ENCODE measurements around the gene COL5A3. TPM values are rescaled to one million over a fixed set of nuclear protein-coding genes. Genes with fewer than 3 reads are reported as not detected.
"Not testable (repeated sequence)": the region's sequence is repeated elsewhere in the genome, so short reads cannot be mapped to it uniquely, and the experiment has no call there.

COL5A3 gene
- total and polyA plus RNA-seq, 3 donors from 2014 or later: 5.5 to 7.6 (median 7.0) TPM

DNA sequence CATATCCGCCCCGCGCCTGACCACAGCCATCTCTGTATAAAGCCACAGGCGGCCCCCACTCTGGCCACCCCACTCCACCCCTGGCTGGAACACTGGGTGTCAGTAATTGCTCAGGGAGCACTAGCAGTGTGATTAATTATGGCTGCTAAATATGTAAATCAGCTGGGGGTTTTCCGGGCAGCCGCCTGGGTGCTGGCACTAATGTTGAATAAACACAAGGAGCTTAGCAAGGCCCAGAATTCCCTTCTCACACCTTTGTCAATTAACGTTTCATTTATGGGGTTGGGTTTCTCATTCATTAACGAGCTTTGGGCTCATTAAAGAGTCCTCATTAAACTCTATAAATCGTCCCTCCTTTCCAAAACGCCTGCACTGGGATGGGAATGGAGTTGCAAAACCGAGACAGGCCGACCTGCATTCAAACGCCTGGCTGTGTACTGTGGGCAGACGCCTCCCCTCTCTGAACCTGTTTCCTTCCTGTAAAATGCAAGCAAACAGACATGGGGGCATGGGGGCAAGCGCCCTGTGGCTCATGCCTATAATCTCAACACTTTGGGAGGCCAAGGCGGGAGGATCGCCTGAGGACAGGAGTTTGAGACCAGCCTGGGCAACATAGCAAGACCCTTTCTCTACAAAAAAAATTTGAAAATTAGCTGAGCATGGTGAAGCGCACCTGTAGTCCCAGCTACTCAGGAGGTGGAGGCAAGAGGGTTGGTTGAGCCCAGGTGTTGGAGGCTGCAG lies 56.3 kb downstream of the COL5A3 start:
- Histone ChIP-seq H3K27me3 (no peaks in the 10 kb centered on the region), H3K27ac (no peak overlapping the region), H3K9me3 (no peaks in the 10 kb centered on the region), H3K36me3 (ENCODE audit: low read depth, missing control alignments) (no peaks in the 10 kb centered on the region), H3K4me3 (no peak overlapping the region), H3K4me1 (no peaks in the 10 kb centered on the region)
- intact Hi-C loops (cut with DNase I; ENCODE audit: low total_unique reads): no loop called here
- TF ChIP-seq, protein P1, sequence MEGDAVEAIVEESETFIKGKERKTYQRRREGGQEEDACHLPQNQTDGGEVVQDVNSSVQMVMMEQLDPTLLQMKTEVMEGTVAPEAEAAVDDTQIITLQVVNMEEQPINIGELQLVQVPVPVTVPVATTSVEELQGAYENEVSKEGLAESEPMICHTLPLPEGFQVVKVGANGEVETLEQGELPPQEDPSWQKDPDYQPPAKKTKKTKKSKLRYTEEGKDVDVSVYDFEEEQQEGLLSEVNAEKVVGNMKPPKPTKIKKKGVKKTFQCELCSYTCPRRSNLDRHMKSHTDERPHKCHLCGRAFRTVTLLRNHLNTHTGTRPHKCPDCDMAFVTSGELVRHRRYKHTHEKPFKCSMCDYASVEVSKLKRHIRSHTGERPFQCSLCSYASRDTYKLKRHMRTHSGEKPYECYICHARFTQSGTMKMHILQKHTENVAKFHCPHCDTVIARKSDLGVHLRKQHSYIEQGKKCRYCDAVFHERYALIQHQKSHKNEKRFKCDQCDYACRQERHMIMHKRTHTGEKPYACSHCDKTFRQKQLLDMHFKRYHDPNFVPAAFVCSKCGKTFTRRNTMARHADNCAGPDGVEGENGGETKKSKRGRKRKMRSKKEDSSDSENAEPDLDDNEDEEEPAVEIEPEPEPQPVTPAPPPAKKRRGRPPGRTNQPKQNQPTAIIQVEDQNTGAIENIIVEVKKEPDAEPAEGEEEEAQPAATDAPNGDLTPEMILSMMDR (IDR thresholded peaks at IDR 0.05): no peak
- no peak for TF ChIP-seq POLR2A (IDR thresholded peaks at IDR 0.05)
- DNase-seq: no peak
- 78 to 85% methylated on average over 18 of the region's 18 CpGs for WGBS, 2 donors

DNA sequence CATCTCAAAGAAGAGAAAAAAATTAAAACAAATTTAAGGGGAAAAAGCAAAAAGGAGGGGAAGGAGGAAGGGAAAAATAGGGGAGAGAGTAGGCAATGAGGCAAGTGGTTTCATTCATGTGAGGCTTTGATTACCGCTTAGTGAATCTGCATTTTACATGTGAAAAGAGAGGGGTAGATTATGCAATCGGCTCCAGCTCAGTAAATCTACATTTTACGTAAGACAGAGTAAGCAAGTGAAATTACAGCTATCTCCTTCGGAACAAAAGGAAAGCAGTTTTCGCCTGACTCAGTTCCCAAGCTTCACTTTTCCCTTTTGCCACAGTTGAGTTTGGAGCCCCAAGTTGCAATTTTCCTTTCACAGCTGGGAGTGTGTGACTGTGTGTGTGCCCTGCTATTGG lies 58.0 kb downstream of the COL5A3 start:
- no peak for DNase-seq
- H3K4me3 ChIP-seq: no peak overlapping the region
- TF ChIP-seq, protein P1 (IDR thresholded peaks at IDR 0.05): no peak
- TF ChIP-seq POLR2A (IDR thresholded peaks at IDR 0.05): no peak
- no peak overlapping the region for H3K27ac ChIP-seq
- intact Hi-C loops (cut with DNase I; ENCODE audit: low total_unique reads): no loop called here
- WGBS, 2 donors: 80 to 84% methylated on average over 5 of the region's 5 CpGs
- H3K4me1 ChIP-seq: peaks cover 3% of the 10 kb centered on the region
- no peaks in the 10 kb centered on the region for H3K9me3 ChIP-seq
- no peaks in the 10 kb centered on the region for H3K36me3 ChIP-seq (ENCODE audit: low read depth, missing control alignments)
- no peaks in the 10 kb centered on the region for H3K27me3 ChIP-seq

DNA sequence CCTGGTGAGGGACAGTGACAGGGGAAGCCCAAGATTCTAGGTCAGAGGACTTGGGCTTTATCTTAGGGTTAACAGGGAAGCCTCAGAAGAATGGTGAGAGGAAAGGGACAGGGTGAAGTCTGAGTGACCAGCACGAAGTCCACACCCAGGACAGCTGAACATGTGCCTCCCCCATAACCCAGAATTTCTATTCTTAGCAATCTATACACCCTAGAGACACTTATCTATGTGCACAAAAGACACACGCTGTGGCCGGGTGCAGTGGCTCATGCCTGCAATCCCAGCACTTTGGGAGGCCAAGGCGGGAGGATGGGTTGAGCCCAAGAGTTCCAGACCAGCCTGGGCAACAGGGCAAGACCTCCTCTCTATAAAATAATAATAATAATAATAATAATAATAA lies 62.9 kb downstream of the COL5A3 start:
- TF ChIP-seq, protein P1 (IDR thresholded peaks at IDR 0.05): no peak
- no peak for TF ChIP-seq POLR2A (IDR thresholded peaks at IDR 0.05)
- Histone ChIP-seq H3K27ac (no peak overlapping the region), H3K4me1 (peaks cover 3% of the 10 kb centered on the region), H3K9me3 (no peaks in the 10 kb centered on the region), H3K36me3 (ENCODE audit: low read depth, missing control alignments) (no peaks in the 10 kb centered on the region), H3K4me3 (no peak overlapping the region), H3K27me3 (no peaks in the 10 kb centered on the region)
- 53 to 65% methylated on average over 4 of the region's 4 CpGs for WGBS, 2 donors
- intact Hi-C loops (cut with DNase I; ENCODE audit: low total_unique reads): no loop called here
- DNase-seq: no peak

GRCh38 chr19:9946528-9947125 lies 63.7 kb downstream of the COL5A3 start:
- H3K9me3 ChIP-seq; H3K4me3 ChIP-seq; DNase-seq; intact Hi-C loops (cut with DNase I; ENCODE audit: low total_unique reads); H3K36me3 ChIP-seq (ENCODE audit: low read depth, missing control alignments); H3K27ac ChIP-seq; H3K27me3 ChIP-seq; H3K4me1 ChIP-seq: not testable (repeated sequence)
- WGBS, 2 donors: 89 to 94% methylated on average over 5 to 7 of the region's 7 CpGs

DNA sequence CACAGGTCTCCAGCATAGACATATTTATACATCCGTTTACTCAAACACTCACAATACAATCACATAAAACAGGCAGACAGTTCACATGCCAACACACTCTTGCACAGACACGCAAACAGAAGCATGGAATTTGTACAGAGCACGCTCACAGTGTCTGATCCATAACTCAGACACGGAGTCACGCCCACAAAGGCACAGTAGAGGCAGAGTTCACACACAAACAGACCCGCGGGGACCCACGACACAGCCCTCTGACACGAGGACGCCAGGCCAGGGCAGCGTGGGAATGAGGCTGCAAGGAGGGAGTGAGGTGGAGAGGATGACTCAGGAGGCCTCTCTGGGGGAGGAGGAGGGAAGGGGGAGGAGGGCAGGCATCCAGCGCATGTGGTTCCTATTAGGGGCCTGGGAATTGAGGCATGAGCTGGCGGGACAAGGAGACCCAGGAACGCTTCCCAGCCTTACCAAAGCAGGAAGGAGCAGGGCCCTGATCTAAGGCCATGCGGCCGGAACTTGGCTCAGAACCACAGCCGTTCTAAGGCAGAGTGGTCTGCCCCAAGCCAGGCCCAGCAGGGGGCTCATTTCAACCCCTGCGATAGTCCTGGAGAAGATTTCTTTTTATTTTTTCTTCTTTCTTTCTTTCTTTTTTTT lies 64.9 kb downstream of the COL5A3 start:
- no peaks in the 10 kb centered on the region for H3K27me3 ChIP-seq
- intact Hi-C loops (cut with DNase I; ENCODE audit: low total_unique reads): no loop called here
- peaks cover 3% of the 10 kb centered on the region for H3K4me1 ChIP-seq
- 30 to 42% methylated on average over 18 of the region's 18 CpGs for WGBS, 2 donors
- no peak for TF ChIP-seq POLR2A (IDR thresholded peaks at IDR 0.05)
- TF ChIP-seq, protein P1 (IDR thresholded peaks at IDR 0.05): no peak
- H3K4me3 ChIP-seq: no peak overlapping the region
- H3K36me3 ChIP-seq (ENCODE audit: low read depth, missing control alignments): no peaks in the 10 kb centered on the region
- DNase-seq: peak; percentile 86
- H3K27ac ChIP-seq: peak overlapping the region in 1 of 2 donors; percentile 45
- no peaks in the 10 kb centered on the region for H3K9me3 ChIP-seq

Data from testis (tissue), 3 donors.